ENCODE results near the gene IMMP2L.
"Not testable (repeated sequence)": the region's sequence is repeated elsewhere in the genome, so short reads cannot be mapped to it uniquely, and the experiment has no call there.

The IMMP2L gene

GRCh38 chr7:110943701-110944345 lies 618.5 kb downstream of the IMMP2L start:
- DNase-seq = no peak

DNA sequence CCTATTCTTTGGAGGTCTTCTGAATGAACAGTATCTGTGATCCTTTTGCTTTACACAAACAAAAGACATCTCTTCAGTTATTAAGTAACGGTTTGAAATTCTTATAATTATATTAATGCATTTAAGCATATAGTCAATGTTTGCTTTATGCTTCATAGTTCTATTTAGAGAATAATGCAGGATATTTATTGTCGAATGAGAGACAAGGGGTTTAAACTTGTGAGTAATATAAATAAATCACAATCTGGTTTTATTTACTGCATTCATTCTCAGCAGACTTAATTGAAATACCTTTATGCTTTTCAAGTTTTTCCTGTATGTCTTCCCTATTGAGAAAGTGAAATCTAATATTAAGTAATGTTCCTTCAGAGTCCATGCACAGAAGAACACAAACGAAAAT lies 620.9 kb downstream of the IMMP2L start:
- DNase-seq = no peak

DNA sequence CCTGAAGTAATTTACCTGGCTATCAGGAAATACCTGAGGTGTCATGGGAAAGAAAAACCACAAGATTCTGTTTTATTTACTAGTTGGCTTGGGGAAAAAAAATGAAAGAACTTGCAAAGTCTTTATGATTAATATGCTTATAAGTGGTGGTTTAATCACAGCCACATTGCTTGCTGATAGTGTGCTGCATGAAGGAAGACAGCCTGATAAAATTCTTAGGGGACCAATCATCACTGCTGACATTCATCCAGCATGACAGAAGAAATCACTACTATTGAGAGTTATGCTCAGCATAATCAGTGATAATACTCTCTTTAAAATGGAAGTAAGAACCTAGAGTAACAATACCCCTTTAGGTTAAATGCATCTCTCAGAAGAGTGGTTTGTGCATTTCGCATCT lies 621.5 kb downstream of the IMMP2L start:
- no peak for DNase-seq

DNA sequence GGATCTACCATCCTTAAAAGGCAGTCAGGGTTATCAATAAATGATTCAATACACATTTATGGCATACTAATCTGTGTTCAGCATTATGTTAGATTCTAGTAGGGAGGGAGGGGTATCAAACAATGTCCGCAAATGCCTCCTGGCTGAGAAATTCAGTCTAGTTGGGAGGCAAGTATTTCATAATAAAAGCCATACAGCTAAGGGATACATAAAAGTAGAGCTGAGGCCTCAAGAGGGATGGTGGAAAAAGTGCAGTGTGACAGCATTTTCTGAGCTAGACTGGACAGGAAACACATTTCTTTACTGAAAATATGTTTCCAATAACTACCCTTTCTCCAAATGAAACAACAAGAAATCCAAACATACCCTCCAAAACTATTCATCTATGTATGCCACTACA lies 624.1 kb downstream of the IMMP2L start:
- DNase-seq = no peak

- DNase-seq = not testable (repeated sequence)
These were observed 625.6 kb downstream of the IMMP2L start for GRCh38 chr7:110936665-110937064.

GRCh38 chr7:110929480-110930249 lies 632.6 kb downstream of the IMMP2L start:
- no peak for DNase-seq

DNA sequence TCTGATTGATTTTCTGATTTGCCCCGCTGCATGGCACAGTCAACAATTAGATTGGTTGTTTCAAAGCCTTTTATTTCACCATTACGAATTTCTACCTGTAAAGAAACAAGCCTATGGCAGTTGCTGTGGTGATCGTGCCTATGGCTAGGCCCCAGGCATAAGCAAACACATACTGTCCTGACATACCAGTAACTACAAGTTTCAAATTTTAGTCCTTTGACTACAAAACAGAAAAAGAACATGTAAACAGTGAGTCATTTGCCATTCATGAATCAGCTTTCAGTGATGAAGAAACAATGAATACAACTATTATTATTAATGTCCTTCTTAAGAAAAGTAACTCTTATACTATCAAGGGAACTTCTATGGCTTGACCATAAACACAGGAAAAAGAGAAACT lies 639.4 kb downstream of the IMMP2L start:
- no peak for DNase-seq

- DNase-seq = no peak
These were observed 640.6 kb downstream of the IMMP2L start for GRCh38 chr7:110921595-110922151.

GRCh38 chr7:110918949-110919548 lies 643.2 kb downstream of the IMMP2L start:
- no peak for DNase-seq

GRCh38 chr7:110914263-110914662 lies 648.0 kb downstream of the IMMP2L start:
- DNase-seq = no peak

DNA sequence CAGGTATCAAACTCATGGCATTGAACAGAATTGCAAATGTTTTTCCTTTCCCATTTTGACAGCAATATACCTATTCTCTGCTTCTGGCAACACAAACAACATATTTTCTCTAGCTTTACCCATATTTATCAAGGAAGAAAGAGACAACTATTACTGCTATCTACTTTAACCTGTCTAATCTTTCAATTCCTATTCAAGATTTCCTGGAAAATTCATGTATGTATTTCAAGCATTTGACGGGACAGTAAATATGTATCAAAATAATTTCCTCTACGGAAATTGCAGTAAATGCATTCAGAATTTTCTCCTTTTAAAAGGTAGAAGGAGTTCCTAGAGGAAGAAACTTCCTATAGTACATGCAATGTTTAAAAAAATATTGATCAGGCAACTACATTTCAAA lies 650.7 kb downstream of the IMMP2L start:
- no peak for DNase-seq

GRCh38 chr7:110909117-110909516 lies 653.2 kb downstream of the IMMP2L start:
- DNase-seq = no peak

- no peak for DNase-seq
These were observed 656.3 kb downstream of the IMMP2L start for GRCh38 chr7:110905773-110906566.

- DNase-seq = no peak
These were observed 663.8 kb downstream of the IMMP2L start for GRCh38 chr7:110898516-110898915.

DNA sequence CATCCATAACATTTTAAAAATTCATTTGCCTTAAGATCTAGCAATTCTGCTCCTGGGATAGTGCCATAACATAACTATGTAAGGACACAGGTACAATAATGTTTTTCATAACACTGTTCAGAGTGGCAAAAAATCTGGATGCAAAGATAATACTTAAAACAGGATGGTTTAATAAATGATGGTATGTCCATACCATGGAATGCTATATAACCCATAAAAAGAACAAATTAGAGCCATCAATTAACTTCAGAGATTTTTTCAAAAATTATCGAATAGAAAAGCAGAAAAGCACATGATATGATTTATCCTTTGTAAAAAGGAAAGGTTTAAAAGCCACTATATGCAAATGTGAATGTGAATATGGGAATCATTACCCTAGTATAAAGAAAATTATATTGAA lies 664.8 kb downstream of the IMMP2L start:
- DNase-seq = no peak

- DNase-seq = no peak
These were observed 668.2 kb downstream of the IMMP2L start for GRCh38 chr7:110894111-110894510.

GRCh38 chr7:110891197-110891596 lies 671.1 kb downstream of the IMMP2L start:
- DNase-seq = no peak

GRCh38 chr7:110890101-110890500 lies 672.2 kb downstream of the IMMP2L start:
- no peak for DNase-seq

DNA sequence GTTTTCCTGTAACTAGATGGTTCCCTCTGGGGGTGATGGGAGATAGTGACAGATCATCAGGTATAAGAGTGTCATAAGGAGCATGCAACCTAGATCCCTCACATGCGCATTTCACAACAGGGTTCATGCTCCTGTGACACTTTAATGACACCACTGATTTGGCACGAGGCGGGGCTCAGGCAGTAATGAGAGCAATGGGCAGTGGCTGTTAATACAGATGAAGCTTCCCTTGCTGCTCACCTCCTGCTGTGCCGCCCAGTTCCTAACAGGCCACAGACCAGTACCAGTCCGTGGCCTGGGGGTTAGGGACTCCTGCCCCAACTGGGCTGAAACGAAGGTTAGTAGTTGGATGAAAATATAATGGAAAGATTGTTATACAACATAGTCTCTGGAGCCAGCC lies 673.0 kb downstream of the IMMP2L start:
- no peak for DNase-seq

GRCh38 chr7:110888641-110889040 lies 673.7 kb downstream of the IMMP2L start:
- DNase-seq = no peak

GRCh38 chr7:110885474-110885873 lies 676.8 kb downstream of the IMMP2L start:
- no peak for DNase-seq

DNA sequence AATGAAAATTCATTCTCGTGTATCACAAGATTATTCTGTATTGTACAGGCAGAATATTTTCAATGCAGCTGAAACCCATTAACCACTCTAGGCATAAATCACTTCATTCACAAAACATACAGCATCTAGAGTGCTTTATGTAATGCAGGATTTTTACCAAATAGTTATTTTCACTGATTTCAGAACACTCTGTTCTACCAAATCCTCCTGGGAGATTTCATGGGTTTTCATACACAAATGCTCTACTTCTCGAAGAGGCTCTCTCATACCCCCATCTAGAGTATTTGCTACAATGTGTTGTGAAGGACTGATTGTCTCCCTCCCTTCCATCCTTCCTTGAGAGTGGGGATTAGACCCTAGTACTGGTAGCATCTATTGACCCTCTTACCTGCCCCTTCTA lies 680.6 kb downstream of the IMMP2L start:
- no peak for DNase-seq
